Measurements from ENCODE around the gene SPOP.

SPOP gene

GRCh38 chr17:49582789-49583188, 95.1 kb downstream of the SPOP start:
- TF ChIP-seq CTCF (conservative IDR thresholded peaks at IDR 0.05) (no peak), ZFX (IDR thresholded peaks at IDR 0.05) (no peak)
- H3K27ac ChIP-seq, result no peak overlapping the region

- no peak for TF ChIP-seq CTCF (conservative IDR thresholded peaks at IDR 0.05)
- no peak for TF ChIP-seq ZFX (IDR thresholded peaks at IDR 0.05)
- H3K27ac ChIP-seq, result no peak overlapping the region
Measured at GRCh38 chr17:49582055-49582722, 95.7 kb downstream of the SPOP start.

GRCh38 chr17:49581648-49581998, 96.3 kb downstream of the SPOP start:
- no peak for TF ChIP-seq ZFX (IDR thresholded peaks at IDR 0.05)
- TF ChIP-seq CTCF (conservative IDR thresholded peaks at IDR 0.05), result no peak
- H3K27ac ChIP-seq, result no peak overlapping the region

GRCh38 chr17:49580981-49581647, 96.8 kb downstream of the SPOP start:
- TF ChIP-seq CTCF (conservative IDR thresholded peaks at IDR 0.05), result no peak
- no peak for TF ChIP-seq ZFX (IDR thresholded peaks at IDR 0.05)
- H3K27ac ChIP-seq, result no peak overlapping the region

- no peak for TF ChIP-seq CTCF (conservative IDR thresholded peaks at IDR 0.05)
- TF ChIP-seq ZFX (IDR thresholded peaks at IDR 0.05), result no peak
- H3K27ac ChIP-seq, result no peak overlapping the region
Measured at GRCh38 chr17:49580055-49580721, 97.7 kb downstream of the SPOP start.

GRCh38 chr17:49579522-49579921, 98.4 kb downstream of the SPOP start:
- no peak overlapping the region for H3K27ac ChIP-seq
- TF ChIP-seq CTCF (conservative IDR thresholded peaks at IDR 0.05) (no peak), ZFX (IDR thresholded peaks at IDR 0.05) (no peak)

GRCh38 chr17:49578952-49579500, 98.9 kb downstream of the SPOP start:
- TF ChIP-seq CTCF (conservative IDR thresholded peaks at IDR 0.05) (no peak), ZFX (IDR thresholded peaks at IDR 0.05) (no peak)
- H3K27ac ChIP-seq, result no peak overlapping the region

Measured in C4-2B (cell line).